Panc1 (cell line): ENCODE measurements around the gene CFAP52.

ENCODE experiments used
- CTCF ChIP-seq: fragments of 450-650 bp; IDR thresholded peaks from 2 replicates; pipeline ENCODE4 v1.5.1; 2017; ENCODE audit warnings: mild to moderate bottlenecking
- POLR2AphosphoS5 ChIP-seq: IDR thresholded peaks from 2 replicates; pipeline ENCODE4 v1.6.1; 2012; ENCODE audit warnings: mild to moderate bottlenecking, low read depth, low read length, moderate library complexity
- REST ChIP-seq, 2 experiments: IDR thresholded peaks; 2 replicates each; pipeline ENCODE4 v1.6.1; 2011 to 2012; ENCODE audit warnings: low read depth in 2 of 2, control low read depth in 1 of 2, low read length in 1 of 2, mild to moderate bottlenecking in 1 of 2, moderate library complexity in 1 of 2; ENCODE audit not compliant: insufficient read depth in 1 of 2
- SIN3A ChIP-seq: IDR thresholded peaks from 2 replicates; pipeline ENCODE4 v1.6.1; 2012; ENCODE audit warnings: low read depth, mild to moderate bottlenecking, low read length, moderate library complexity, borderline replicate concordance; ENCODE audit not compliant: insufficient read depth
- TCF7L2 ChIP-seq: IDR thresholded peaks from 2 replicates; pipeline ENCODE4 v1.6.1; 2011; ENCODE audit warnings: mild to moderate bottlenecking, low read depth, low read length, inconsistent platforms

GRCh38 chr17:9647014-9647413 lies 70.6 kb downstream of the CFAP52 start:
- TF ChIP-seq CTCF (no peak), POLR2AphosphoS5 (no peak), REST (IDR thresholded peaks at IDR 0.05; ENCODE audit: insufficient read depth in 1 of 2, low read depth in 2 of 2, low read length in 1 of 2) (no peak), SIN3A (no peak), TCF7L2 (no peak)
